Fibroblast of lung (primary cell): ENCODE data around the gene DCAF17. TPM values are rescaled to one million over a fixed set of nuclear protein-coding genes. Genes with fewer than 3 reads are reported as not detected.

Experiments used
- DNase-seq, 2 donors: peaks; one replicate each; pipeline versions ENCODE4 v3.0.0 to v3.0.0-alpha.2; 2010; ENCODE audit warnings: low read depth in 2 of 2
- H2AFZ ChIP-seq: 2 replicates; pipeline ENCODE4 v1.5.1; 2012; ENCODE audit warnings: low read length, control low read depth, inconsistent platforms
- H3K27ac ChIP-seq: 2 replicates; pipeline ENCODE4 v1.5.1; 2011; ENCODE audit warnings: low read length, control low read depth; ENCODE audit not compliant: insufficient read depth
- H3K27me3 ChIP-seq: 2 replicates; pipeline ENCODE4 v1.5.1; 2011; ENCODE audit warnings: mild to moderate bottlenecking, low read length; ENCODE audit not compliant: control insufficient read depth, insufficient read depth
- H3K36me3 ChIP-seq: 2 replicates; pipeline ENCODE4 v1.5.1; 2011; ENCODE audit warnings: low read length; ENCODE audit not compliant: control insufficient read depth, insufficient read depth
- H3K4me1 ChIP-seq: 2 replicates; pipeline ENCODE4 v1.5.1; 2011; ENCODE audit warnings: low read length; ENCODE audit not compliant: control insufficient read depth, insufficient read depth; ENCODE audit errors: extremely low read depth
- H3K4me2 ChIP-seq: 2 replicates; pipeline ENCODE4 v1.5.1; 2011; ENCODE audit warnings: low read length, control low read depth; ENCODE audit not compliant: insufficient read depth; ENCODE audit errors: extremely low read depth
- H3K4me3 ChIP-seq, 4 experiments: fragments of 200-600 bp in 1 of 4; sonication (generic) in 1 of 4; replicated peaks in 1 of 4; 2 replicates each; pipeline ENCODE4 v1.5.1; 2011 to 2016; ENCODE audit warnings: low read length in 4 of 4, low read depth in 3 of 4, mild to moderate bottlenecking in 3 of 4, control low read depth in 2 of 4, inconsistent platforms in 1 of 4, mixed read lengths in 1 of 4; ENCODE audit not compliant: insufficient read depth in 1 of 4; ENCODE audit errors: control extremely low read depth in 1 of 4
- H3K79me2 ChIP-seq: 2 replicates; pipeline ENCODE4 v1.5.1; 2012; ENCODE audit warnings: mild to moderate bottlenecking, low read length, inconsistent platforms; ENCODE audit not compliant: control insufficient read depth, insufficient read depth
- H3K9ac ChIP-seq: 2 replicates; pipeline ENCODE4 v1.5.1; 2011; ENCODE audit warnings: mild to moderate bottlenecking, low read length, control low read depth; ENCODE audit not compliant: insufficient read depth
- H3K9me3 ChIP-seq: 2 replicates; pipeline ENCODE4 v1.5.1; 2012; ENCODE audit warnings: low read depth, low read length; ENCODE audit not compliant: control insufficient read depth, insufficient read depth
- H4K20me1 ChIP-seq: 2 replicates; pipeline ENCODE4 v1.5.1; 2011; ENCODE audit warnings: low read length; ENCODE audit not compliant: control insufficient read depth, insufficient read depth; ENCODE audit errors: extremely low read depth
- CTCF ChIP-seq, 2 donors: IDR thresholded peaks in 1 of 2; conservative IDR thresholded peaks in 1 of 2; 1 replicate in 1 of 2; 2 replicates in 1 of 2; pipeline ENCODE4 v1.5.1; 2011 to 2012; ENCODE audit warnings: low read length in 2 of 2, control low read depth in 1 of 2, inconsistent platforms in 1 of 2, low read depth in 1 of 2, mild to moderate bottlenecking in 1 of 2
- EZH2 ChIP-seq: IDR thresholded peaks from 2 replicates; pipeline ENCODE4 v1.5.1; 2012; ENCODE audit warnings: low read length, control low read depth, mild to moderate bottlenecking; ENCODE audit errors: missing control alignments
- polyA plus RNA-seq, 2 donors: library from polyadenylated mRNA; depleted of rRNA in 1 of 2; stranded (reverse) in 1 of 2; unstranded in 1 of 2; fragments of >200 nt; gene quantifications; 2 replicates each; pipeline ENCODE4 v1.2.1, GENCODE V29; 2011 to 2012; ENCODE audit warnings: missing spikeins in 1 of 2
- total RNA-seq: library from RNA; depleted of rRNA; stranded (reverse); fragments of >200 nt; gene quantifications from 2 replicates; pipeline ENCODE4 v1.2.1, GENCODE V29; 2014

DCAF17 gene
- total and polyA plus RNA-seq, 2 donors (not counting 1 experiment from before 2014, with no cell fraction given), result 10.2 to 30.6 TPM

- no peak for DNase-seq
These were observed 87.5 kb downstream of the DCAF17 start for GRCh38 chr2:171521361-171522051.

GRCh38 chr2:171522052-171522787, 88.2 kb downstream of the DCAF17 start, which contains the start of gene CYBRD1:
Gene CYBRD1, plus strand, starts transcription at chr2:171522474. Its CDS starts 72 bp downstream, at chr2:171522546.
- peak; percentile 86 to 92 for DNase-seq
- Histone ChIP-seq H3K79me2 (peaks cover 30% of the 10 kb centered on the region), H3K4me2 (peak within 1 kb of the TSS; percentile 87), H3K27me3 (no peaks in the 10 kb centered on the region), H3K9me3 (no peaks in the 10 kb centered on the region), H4K20me1 (no peaks in the 10 kb centered on the region), H3K4me3 (peak within 1 kb of the TSS; percentile 73 to 96 (median 90)), H3K9ac (peak within 1 kb of the TSS; percentile 75), H3K4me1 (peaks cover 5% of the 10 kb centered on the region), H2AFZ (peak within 1 kb of the TSS; percentile 71), H3K27ac (peak within 1 kb of the TSS; percentile 78), H3K36me3 (no peaks in the 10 kb centered on the region)
- no peak for TF ChIP-seq EZH2
- peak in 1 of 2 donors; percentile 17 for TF ChIP-seq CTCF (conservative IDR thresholded peaks at IDR 0.05 in 1 of 2, IDR thresholded peaks at IDR 0.05 in 1 of 2; ENCODE audit: low read depth in 1 of 2, low read length in 2 of 2)

More at GRCh38 chr2:171521361-171522051, 87.5 kb downstream of the DCAF17 start:
- H3K27ac ChIP-seq, result peak overlapping the region; percentile 78
- H2AFZ ChIP-seq, result peak overlapping the region; percentile 61
- H3K4me1 ChIP-seq, result peaks cover 5% of the 10 kb centered on the region
- no peaks in the 10 kb centered on the region for H3K27me3 ChIP-seq
- peak overlapping the region; percentile 38 for H3K9ac ChIP-seq
- peaks cover 28% of the 10 kb centered on the region for H3K79me2 ChIP-seq
- TF ChIP-seq CTCF (conservative IDR thresholded peaks at IDR 0.05 in 1 of 2, IDR thresholded peaks at IDR 0.05 in 1 of 2; ENCODE audit: low read depth in 1 of 2, low read length in 2 of 2), result no peak
- TF ChIP-seq EZH2, result no peak
- H3K36me3 ChIP-seq, result no peaks in the 10 kb centered on the region
- peak overlapping the region; percentile 58 to 96 (median 90) for H3K4me3 ChIP-seq
- no peaks in the 10 kb centered on the region for H4K20me1 ChIP-seq
- H3K9me3 ChIP-seq, result no peaks in the 10 kb centered on the region
- H3K4me2 ChIP-seq, result peak overlapping the region; percentile 59

GRCh38 chr2:171522788-171523087, 88.7 kb downstream of the DCAF17 start:
- Histone ChIP-seq H3K36me3 (no peaks in the 10 kb centered on the region), H3K9ac (peak overlapping the region; percentile 75), H3K9me3 (no peaks in the 10 kb centered on the region), H4K20me1 (no peaks in the 10 kb centered on the region), H3K79me2 (peaks cover 34% of the 10 kb centered on the region), H3K27ac (peak overlapping the region; percentile 78), H3K27me3 (no peaks in the 10 kb centered on the region), H3K4me2 (peak overlapping the region; percentile 87), H2AFZ (peak overlapping the region; percentile 71), H3K4me1 (peaks cover 5% of the 10 kb centered on the region), H3K4me3 (peak overlapping the region; percentile 73 to 96 (median 90))
- DNase-seq, result peak in 1 of 2 donors; percentile 57
- no peak for TF ChIP-seq CTCF (conservative IDR thresholded peaks at IDR 0.05 in 1 of 2, IDR thresholded peaks at IDR 0.05 in 1 of 2; ENCODE audit: low read depth in 1 of 2, low read length in 2 of 2)
- TF ChIP-seq EZH2, result no peak
